Left lung (tissue), 10 donors: ENCODE measurements around the gene DMD. TPM values are rescaled to one million over a fixed set of nuclear protein-coding genes. Genes with fewer than 3 reads are reported as not detected.

Source experiments
- ATAC-seq: fragments of 200-7000 bp; cut with Tn5 transposase; one replicate; pipeline ENCODE4 v1.9.1; 2020; ENCODE audit warnings: moderate library complexity
- DNase-seq, 4 donors: peaks; one replicate each; pipeline ENCODE4 v3.0.0-alpha.2; 2013 to 2020
- H3K27ac ChIP-seq, 2 donors: fragments of 200-600 bp; sonication (generic) in 1 of 2; one replicate each; pipeline versions ENCODE4 v1.5.0 to v1.8.0; 2020 to 2021
- H3K27me3 ChIP-seq, 2 donors: fragments of 200-600 bp; sonication (generic) in 1 of 2; one replicate each; pipeline versions ENCODE4 v1.5.0 to v1.8.0; 2020 to 2021
- H3K36me3 ChIP-seq, 2 donors: fragments of 200-600 bp; sonication (generic) in 1 of 2; one replicate each; pipeline versions ENCODE4 v1.5.0 to v1.8.0; 2020 to 2021
- H3K4me1 ChIP-seq, 2 donors: fragments of 200-600 bp; one replicate each; pipeline ENCODE4 v1.8.0; 2021
- H3K4me3 ChIP-seq, 2 donors: fragments of 200-600 bp; sonication (generic) in 1 of 2; one replicate each; pipeline versions ENCODE4 v1.5.0 to v1.8.0; 2020 to 2021; ENCODE audit warnings: mild to moderate bottlenecking in 1 of 2
- H3K9me3 ChIP-seq, 2 donors: fragments of 200-600 bp; sonication (generic) in 1 of 2; one replicate each; pipeline versions ENCODE4 v1.5.0 to v1.8.0; 2020 to 2021
- intact Hi-C, 2 donors: fragments of 100-400 bp; cut with DNase I; formaldehyde crosslinking; loops; one replicate each; pipeline versions ENCODE4 v1.11.2 to v1.14.2; 2022
- polyA plus RNA-seq, 6 donors: library from polyadenylated mRNA; unstranded; fragments of 120-200 nt; gene quantifications; one replicate each; pipeline ENCODE4 v1.2.1, GENCODE V29; 2013; ENCODE audit not compliant: insufficient read length in 6 of 6
- total RNA-seq, 2 donors: library from RNA; stranded (reverse); fragmentation: NEBNext Ultra II Directional; extraction: Animal tissue kit (Norgen Biotek cat#: 25700); gene quantifications; one replicate each; pipeline ENCODE4 v1.2.1, GENCODE V29; 2021
- TF ChIP-seq, protein P1 (sequence below), 2 donors: fragments of 200-600 bp; sonication (generic) in 1 of 2; IDR thresholded peaks; one replicate each; pipeline versions ENCODE4 v1.5.0 to v1.8.0; 2021; ENCODE audit warnings: antibody characterized with exemption in 2 of 2
- donor health status: DM: no; HTN: yes; CAD: no.
- donor health status: DM: no; HTN: no; CAD: no.

DMD gene
- total and polyA plus RNA-seq, 8 donors = 16.6 to 68.8 (median 54.0) TPM

- Histone ChIP-seq H3K27me3 (no peaks in the 10 kb centered on the region), H3K4me1 (no peaks in the 10 kb centered on the region), H3K27ac (no peak overlapping the region), H3K9me3 (no peaks in the 10 kb centered on the region), H3K36me3 (no peaks in the 10 kb centered on the region), H3K4me3 (no peak overlapping the region)
- ATAC-seq = no peak
- DNase-seq = no peak
- intact Hi-C loops = no loop called here
- TF ChIP-seq, protein P1, sequence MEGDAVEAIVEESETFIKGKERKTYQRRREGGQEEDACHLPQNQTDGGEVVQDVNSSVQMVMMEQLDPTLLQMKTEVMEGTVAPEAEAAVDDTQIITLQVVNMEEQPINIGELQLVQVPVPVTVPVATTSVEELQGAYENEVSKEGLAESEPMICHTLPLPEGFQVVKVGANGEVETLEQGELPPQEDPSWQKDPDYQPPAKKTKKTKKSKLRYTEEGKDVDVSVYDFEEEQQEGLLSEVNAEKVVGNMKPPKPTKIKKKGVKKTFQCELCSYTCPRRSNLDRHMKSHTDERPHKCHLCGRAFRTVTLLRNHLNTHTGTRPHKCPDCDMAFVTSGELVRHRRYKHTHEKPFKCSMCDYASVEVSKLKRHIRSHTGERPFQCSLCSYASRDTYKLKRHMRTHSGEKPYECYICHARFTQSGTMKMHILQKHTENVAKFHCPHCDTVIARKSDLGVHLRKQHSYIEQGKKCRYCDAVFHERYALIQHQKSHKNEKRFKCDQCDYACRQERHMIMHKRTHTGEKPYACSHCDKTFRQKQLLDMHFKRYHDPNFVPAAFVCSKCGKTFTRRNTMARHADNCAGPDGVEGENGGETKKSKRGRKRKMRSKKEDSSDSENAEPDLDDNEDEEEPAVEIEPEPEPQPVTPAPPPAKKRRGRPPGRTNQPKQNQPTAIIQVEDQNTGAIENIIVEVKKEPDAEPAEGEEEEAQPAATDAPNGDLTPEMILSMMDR (IDR thresholded peaks at IDR 0.05) = no peak
Observed at GRCh38 chrX:31114858-31115257, 2096.5 kb downstream of the DMD start.

- H3K4me1 ChIP-seq = no peaks in the 10 kb centered on the region
- DNase-seq (no peak), ATAC-seq (no peak)
- TF ChIP-seq, protein P1 (IDR thresholded peaks at IDR 0.05) = no peak
- no peaks in the 10 kb centered on the region for H3K36me3 ChIP-seq
- H3K27me3 ChIP-seq = no peaks in the 10 kb centered on the region
- no peak overlapping the region for H3K27ac ChIP-seq
- no peak overlapping the region for H3K4me3 ChIP-seq
- intact Hi-C loops = no loop called here
- no peaks in the 10 kb centered on the region for H3K9me3 ChIP-seq
Observed at GRCh38 chrX:31112226-31112999, 2098.9 kb downstream of the DMD start.

- TF ChIP-seq, protein P1 (IDR thresholded peaks at IDR 0.05) = no peak
- intact Hi-C loops = no loop called here
- DNase-seq (no peak), ATAC-seq (no peak)
- H3K27me3 ChIP-seq = no peaks in the 10 kb centered on the region
- no peaks in the 10 kb centered on the region for H3K36me3 ChIP-seq
- H3K27ac ChIP-seq = no peak overlapping the region
- H3K9me3 ChIP-seq = no peaks in the 10 kb centered on the region
- no peaks in the 10 kb centered on the region for H3K4me1 ChIP-seq
- H3K4me3 ChIP-seq = no peak overlapping the region
Observed at GRCh38 chrX:31110657-31111056, 2100.7 kb downstream of the DMD start.

GRCh38 chrX:31099536-31100090, 2111.7 kb downstream of the DMD start:
- Histone ChIP-seq H3K4me3 (no peak overlapping the region), H3K36me3 (no peaks in the 10 kb centered on the region), H3K27ac (no peak overlapping the region), H3K4me1 (no peaks in the 10 kb centered on the region), H3K27me3 (no peaks in the 10 kb centered on the region), H3K9me3 (no peaks in the 10 kb centered on the region)
- TF ChIP-seq, protein P1 (IDR thresholded peaks at IDR 0.05) = no peak
- intact Hi-C loops = no loop called here
- ATAC-seq = no peak
- no peak for DNase-seq

- no peak for ATAC-seq
- Histone ChIP-seq H3K4me1 (no peaks in the 10 kb centered on the region), H3K36me3 (no peaks in the 10 kb centered on the region), H3K27ac (no peak overlapping the region), H3K9me3 (no peaks in the 10 kb centered on the region), H3K27me3 (no peaks in the 10 kb centered on the region), H3K4me3 (no peak overlapping the region)
- TF ChIP-seq, protein P1 (IDR thresholded peaks at IDR 0.05) = no peak
- no peak for DNase-seq
- intact Hi-C loops = no loop called here
Observed at GRCh38 chrX:31098079-31098478, 2113.3 kb downstream of the DMD start.
